A549 (cell line): ENCODE data around the gene RABGAP1L.
"Not testable (repeated sequence)": the region's sequence is repeated elsewhere in the genome, so short reads cannot be mapped to it uniquely, and the experiment has no call there.

Experiments
- BHLHE40 ChIP-seq: IDR thresholded peaks from 2 replicates; pipeline ENCODE4 v1.6.1; 2012; ENCODE audit warnings: low read depth, low read length, inconsistent platforms
- CBX8 ChIP-seq: fragments of 200-600 bp; sonication (generic); IDR thresholded peaks from 2 replicates; pipeline ENCODE4 v1.6.1; 2016
- CEBPB ChIP-seq, 2 experiments: fragments of >200 bp in 1 of 2; sonication (Bioruptor Twin) in 1 of 2; formaldehyde crosslinking in 1 of 2; IDR thresholded peaks; 2 replicates each; pipeline ENCODE4 v1.6.1; 2012 to 2016
- CTCF ChIP-seq: fragments of >200 bp; sonication (Bioruptor Twin); formaldehyde crosslinking; IDR thresholded peaks from 3 replicates; pipeline ENCODE4 v1.5.1; 2016
- JUN ChIP-seq, 2 experiments: fragments of >200 bp; sonication (Bioruptor Twin); formaldehyde crosslinking; IDR thresholded peaks; 2 replicates in 1 of 2; 3 replicates in 1 of 2; pipeline ENCODE4 v1.6.1; 2016 to 2017
- RCOR1 ChIP-seq: fragments of 150-350 bp; IDR thresholded peaks from 2 replicates; pipeline ENCODE4 v1.6.1; 2014; ENCODE audit warnings: antibody characterized with exemption, low read length, low read depth
- RFX5 ChIP-seq: fragments of 450-650 bp; IDR thresholded peaks from 2 replicates; pipeline ENCODE4 v1.7.1; 2014; ENCODE audit warnings: antibody characterized with exemption, mild to moderate bottlenecking, moderate library complexity
- RNF2 ChIP-seq: fragments of 200-600 bp; sonication (generic); IDR thresholded peaks from 2 replicates; pipeline ENCODE4 v1.6.1; 2016; ENCODE audit warnings: low read depth, mild to moderate bottlenecking, antibody characterized with exemption, moderate library complexity, borderline replicate concordance
- ZNF302 ChIP-seq: fragments of 250-450 bp; sonication (Bioruptor Pico); IDR thresholded peaks from 2 replicates; pipeline ENCODE4 v1.9.0; 2021; ENCODE audit warnings: inconsistent platforms, mild to moderate bottlenecking, moderate library complexity
- ZSCAN20 ChIP-seq: fragments of 250-450 bp; sonication (Bioruptor Pico); IDR thresholded peaks from 2 replicates; pipeline ENCODE4 v1.8.0; 2022; ENCODE audit warnings: mild to moderate bottlenecking, moderate library complexity

GRCh38 chr1:174516755-174517154 lies 357.4 kb downstream of the RABGAP1L start:
- TF ChIP-seq RNF2; CTCF; CBX8; CEBPB (IDR thresholded peaks at IDR 0.05); JUN (IDR thresholded peaks at IDR 0.05); BHLHE40; RCOR1; ZSCAN20 (CRISPR knock-in tag); ZNF302; RFX5: not testable (repeated sequence)
